ENCODE measurements around the gene RXFP4.
"Not testable (repeated sequence)": the region's sequence is repeated elsewhere in the genome, so short reads cannot be mapped to it uniquely, and the experiment has no call there.

Gene RXFP4

GRCh38 chr1:155940993-155941844 is at the start of gene RXFP4:
RXFP4 (plus strand) TSS chr1:155941638; CDS start chr1:155941710, 72 bp downstream.
- H3K4me3 ChIP-seq: no peak within 1 kb of the TSS
- peak within 1 kb of the TSS in 20 of 21 experiments; percentile 11 to 75 (median 54) for H3K27ac ChIP-seq

GRCh38 chr1:155892796-155893195 is 48.6 kb upstream of the RXFP4 start:
- peak overlapping the region in 18 of 21 experiments; percentile 6 to 87 (median 56) for H3K27ac ChIP-seq
- H3K4me3 ChIP-seq: no peak overlapping the region

- peak overlapping the region in 19 of 21 experiments; percentile 6 to 87 (median 55) for H3K27ac ChIP-seq
- no peak overlapping the region for H3K4me3 ChIP-seq
These were observed 47.9 kb upstream of the RXFP4 start for GRCh38 chr1:155893389-155894142.

- H3K27ac ChIP-seq: not testable (repeated sequence)
These were observed 45.8 kb upstream of the RXFP4 start for GRCh38 chr1:155895617-155896016.

GRCh38 chr1:155896476-155896875 is 45.0 kb upstream of the RXFP4 start:
- H3K27ac ChIP-seq, H3K4me3 ChIP-seq: not testable (repeated sequence)

More at GRCh38 chr1:155895617-155896016, 45.8 kb upstream of the RXFP4 start:
- H3K4me3 ChIP-seq: not testable (repeated sequence)

GRCh38 chr1:155897746-155898145 is 43.7 kb upstream of the RXFP4 start:
- Histone ChIP-seq H3K4me3 (no peak overlapping the region), H3K27ac (no peak overlapping the region)

- H3K4me3 ChIP-seq: no peak overlapping the region
- no peak overlapping the region for H3K27ac ChIP-seq
These were observed 42.5 kb upstream of the RXFP4 start for GRCh38 chr1:155898888-155899287.

GRCh38 chr1:155899683-155900082 is 41.8 kb upstream of the RXFP4 start:
- Histone ChIP-seq H3K4me3 (no peak overlapping the region), H3K27ac (no peak overlapping the region)

- Histone ChIP-seq H3K4me3 (no peak overlapping the region), H3K27ac (no peak overlapping the region)
These were observed 41.3 kb upstream of the RXFP4 start for GRCh38 chr1:155900161-155900560.

GRCh38 chr1:155904261-155904660 is 37.2 kb upstream of the RXFP4 start:
- no peak overlapping the region for H3K27ac ChIP-seq

GRCh38 chr1:155909894-155910293 is 31.5 kb upstream of the RXFP4 start:
- H3K27ac ChIP-seq: peak overlapping the region in 16 of 21 experiments; percentile 63 to 97 (median 92)
- peak overlapping the region in 5 of 7 experiments; percentile 62 to 90 (median 70) for H3K4me3 ChIP-seq

More at GRCh38 chr1:155904261-155904660, 37.2 kb upstream of the RXFP4 start:
- H3K4me3 ChIP-seq: no peak overlapping the region

- Histone ChIP-seq H3K27ac (peak overlapping the region; percentile 46 to 97 (median 89)), H3K4me3 (peak overlapping the region; percentile 62 to 90 (median 70))
These were observed 30.8 kb upstream of the RXFP4 start for GRCh38 chr1:155910621-155911121.

GRCh38 chr1:155911156-155912055 is 30.0 kb upstream of the RXFP4 start, which contains the start of gene RIT1:
RIT1 (minus strand) TSS chr1:155911349; CDS start chr1:155910761, 588 bp downstream.
- H3K27ac ChIP-seq: peak within 1 kb of the TSS; percentile 46 to 97 (median 89)
- peak within 1 kb of the TSS; percentile 62 to 90 (median 70) for H3K4me3 ChIP-seq

- peak overlapping the region in 17 of 21 experiments; percentile 81 to 97 (median 91) for H3K27ac ChIP-seq
- H3K4me3 ChIP-seq: no peak overlapping the region
These were observed 29.3 kb upstream of the RXFP4 start for GRCh38 chr1:155912056-155912536.

- Histone ChIP-seq H3K4me3 (no peak overlapping the region), H3K27ac (no peak overlapping the region)
These were observed 27.3 kb upstream of the RXFP4 start for GRCh38 chr1:155913969-155914757.

- no peak overlapping the region for H3K4me3 ChIP-seq
- H3K27ac ChIP-seq: no peak overlapping the region
These were observed 22.8 kb upstream of the RXFP4 start for GRCh38 chr1:155918660-155919059.

GRCh38 chr1:155919801-155920200 is 21.6 kb upstream of the RXFP4 start:
- Histone ChIP-seq H3K27ac (no peak overlapping the region), H3K4me3 (no peak overlapping the region)

GRCh38 chr1:155920717-155921116 is 20.7 kb upstream of the RXFP4 start:
- no peak overlapping the region for H3K27ac ChIP-seq
- no peak overlapping the region for H3K4me3 ChIP-seq
